Stimulated activated CD8-positive, alpha-beta memory T cell treated with anti-CD3 and anti-CD28 coated beads, Interleukin-2, amount 100 ng/mL, for 1 hour (primary cell): Measurements from ENCODE around the gene PYY.
"Not testable (repeated sequence)": the region's sequence is repeated elsewhere in the genome, so short reads cannot be mapped to it uniquely, and the experiment has no call there.

ENCODE experiments used
- DNase-seq, 2 donors: peaks; one replicate each; pipeline ENCODE4 v3.0.0-alpha.2; 2020; ENCODE audit warnings: low read depth in 2 of 2

Gene PYY

DNA sequence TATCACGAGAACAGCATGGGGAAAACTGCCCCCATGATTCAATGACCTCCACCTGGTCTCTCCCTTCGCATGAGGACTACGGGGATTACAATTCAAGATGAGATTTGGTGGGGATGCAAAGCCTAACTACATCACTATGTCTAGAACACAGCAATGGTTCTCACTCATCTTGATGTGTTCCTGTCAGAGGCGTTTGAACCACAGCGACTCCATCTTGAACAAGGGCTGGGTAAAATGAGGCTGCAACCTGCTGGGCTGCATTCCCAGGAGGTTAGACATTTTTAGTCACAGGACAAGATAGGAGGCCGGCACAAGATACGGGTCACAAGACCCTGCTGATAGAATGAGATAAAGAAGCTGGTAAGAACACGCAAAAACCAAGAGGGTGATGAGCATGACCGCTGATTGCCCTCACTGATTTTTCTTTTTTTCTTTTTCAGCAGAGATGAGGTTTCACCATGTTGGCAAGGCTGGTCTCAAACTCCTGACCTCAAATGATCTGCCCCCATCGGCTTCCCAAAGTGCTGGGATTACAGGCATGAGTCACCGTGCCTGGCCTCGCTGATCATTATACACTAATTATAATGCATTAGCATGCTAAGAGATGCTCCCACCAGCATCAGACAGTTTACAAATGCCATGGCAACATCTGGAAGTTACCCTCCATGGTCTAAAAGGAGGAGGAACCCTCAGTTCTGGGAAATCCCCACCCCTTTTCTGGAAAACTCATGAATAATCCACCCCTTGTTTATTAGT is 8.5 kb downstream of the PYY start:
- DNase-seq, result no peak

DNA sequence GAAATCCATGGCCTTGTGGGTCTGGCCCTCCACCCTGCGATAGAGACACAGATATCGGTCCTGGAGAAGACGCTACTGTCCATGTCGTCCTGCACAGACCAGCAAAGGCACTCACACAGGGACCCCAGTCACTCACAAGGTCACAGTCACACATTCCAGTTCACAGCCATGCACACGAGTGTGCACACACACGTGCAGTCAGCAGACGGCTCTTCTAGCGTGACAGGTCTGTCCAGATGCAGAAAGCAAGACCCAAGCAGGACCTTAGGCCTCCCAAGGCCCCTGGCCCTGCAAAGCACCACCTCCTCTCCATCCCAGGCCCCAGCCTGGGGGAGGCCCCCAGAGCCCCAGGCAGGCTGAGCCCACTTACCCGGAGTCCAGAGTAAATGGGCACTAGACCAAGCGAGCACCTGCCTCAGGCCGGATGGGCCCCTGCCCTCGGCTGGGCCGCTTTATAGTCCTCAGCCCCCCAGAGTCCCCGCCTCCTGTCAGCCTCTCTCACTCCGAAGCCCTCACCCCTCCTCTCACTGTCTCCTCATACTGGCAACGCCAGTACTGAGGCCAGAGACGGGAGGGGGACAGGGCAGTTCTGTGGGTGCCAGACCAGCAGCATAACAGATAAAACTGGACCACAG is 11.6 kb downstream of the PYY start, which contains the start of gene PPY:
PPY (minus strand) TSS at position 426 of the 635 bp plus-strand sequence. CDS start 822 bp downstream, outside the sequence.
- DNase-seq, result no peak

DNA sequence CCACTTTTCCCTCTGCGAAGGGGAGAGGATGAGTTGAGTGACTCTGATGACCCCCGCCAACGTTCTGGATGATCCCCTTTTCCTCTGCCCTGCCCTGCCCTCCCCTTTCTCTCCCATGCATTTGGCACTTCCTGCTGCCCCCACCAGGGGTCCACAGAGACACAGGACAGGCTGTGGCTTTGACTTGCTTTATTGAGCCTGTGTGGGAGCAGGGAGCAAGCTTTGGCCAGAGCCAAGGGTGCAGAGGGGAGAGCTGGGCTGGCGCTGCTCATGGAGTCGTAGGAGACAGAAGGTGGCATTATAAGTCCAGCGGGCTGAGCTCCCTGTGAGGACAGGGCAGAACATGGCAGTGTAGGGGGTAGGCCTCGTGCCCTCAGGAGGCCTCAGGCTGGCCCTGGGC is 13.1 kb downstream of the PYY start:
- DNase-seq, result no peak

DNA sequence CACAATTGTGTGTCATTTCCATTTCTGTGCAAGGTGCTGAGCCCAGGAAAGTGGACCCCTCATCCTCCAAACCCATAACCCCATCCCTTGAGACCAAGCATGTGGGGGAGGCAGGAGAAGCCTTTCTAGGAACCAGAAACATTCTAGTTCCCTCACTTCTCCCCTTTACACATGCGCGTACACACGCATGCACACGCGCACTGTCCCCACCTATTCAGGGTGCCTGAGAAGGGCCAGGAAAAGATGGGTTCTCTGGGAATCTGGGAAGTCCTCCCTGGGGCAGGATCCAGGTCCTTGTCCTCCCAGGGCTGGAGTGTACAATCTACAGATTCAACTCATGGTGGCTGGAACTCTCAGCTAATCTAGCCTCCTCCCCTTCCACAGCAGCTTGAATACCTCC is 13.9 kb downstream of the PYY start:
- DNase-seq, result no peak

DNA sequence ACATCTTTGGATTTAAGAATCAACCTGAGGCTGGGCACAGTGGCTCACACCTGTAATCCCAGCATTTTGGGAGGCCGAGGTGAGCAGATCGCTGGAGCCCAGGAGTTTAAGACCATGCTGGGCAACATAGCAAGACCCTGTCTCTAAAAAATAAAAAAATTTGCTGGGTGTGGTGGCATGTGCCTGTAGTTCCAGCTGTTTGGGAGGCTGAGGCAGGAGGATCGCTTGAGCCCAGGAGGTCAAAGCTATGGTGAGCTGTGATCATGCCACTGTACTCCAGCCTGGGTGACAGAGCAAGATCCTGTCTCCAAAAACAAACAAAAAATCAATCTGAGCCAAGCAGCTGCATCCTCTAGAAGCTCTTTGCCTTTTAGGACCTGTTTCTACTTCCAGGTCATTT is 14.3 kb downstream of the PYY start:
- DNase-seq, result not testable (repeated sequence)

DNA sequence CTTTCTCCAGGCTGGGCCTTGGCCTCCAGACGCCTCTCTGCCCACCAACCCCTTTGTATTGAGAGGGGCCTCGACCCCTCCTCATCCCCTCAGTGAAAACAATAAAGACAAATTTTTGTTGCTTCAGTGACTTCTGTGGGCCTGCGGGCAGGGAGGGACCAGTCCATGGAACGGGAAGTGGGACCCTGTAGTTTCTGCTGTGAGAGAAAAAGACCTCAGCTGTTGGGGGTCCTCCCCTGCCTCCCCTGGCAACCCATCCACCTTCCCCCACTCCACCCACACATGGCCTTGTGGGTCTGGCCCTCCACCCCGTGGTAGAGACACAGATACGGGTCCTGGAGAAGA is 14.9 kb downstream of the PYY start:
- DNase-seq, result no peak

DNA sequence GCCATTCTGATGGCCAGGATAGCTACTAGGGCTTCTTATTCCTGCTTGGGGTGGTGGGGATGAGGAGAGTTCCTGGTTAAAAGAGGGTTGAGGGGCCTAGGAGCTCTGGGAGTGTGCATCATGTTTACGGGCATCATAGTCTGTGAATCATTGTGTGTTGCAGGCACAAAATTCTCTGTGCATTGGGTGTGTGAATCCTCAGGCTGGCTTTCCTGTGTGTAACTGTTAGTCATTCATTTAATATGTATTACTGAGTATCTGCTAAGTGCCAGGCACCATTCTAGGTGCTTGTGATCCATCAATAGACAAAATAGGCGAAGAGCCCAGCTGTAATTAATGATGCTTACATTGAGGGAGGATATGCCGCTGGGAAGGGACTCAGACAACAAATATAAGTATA is 17.3 kb downstream of the PYY start:
- no peak for DNase-seq

DNA sequence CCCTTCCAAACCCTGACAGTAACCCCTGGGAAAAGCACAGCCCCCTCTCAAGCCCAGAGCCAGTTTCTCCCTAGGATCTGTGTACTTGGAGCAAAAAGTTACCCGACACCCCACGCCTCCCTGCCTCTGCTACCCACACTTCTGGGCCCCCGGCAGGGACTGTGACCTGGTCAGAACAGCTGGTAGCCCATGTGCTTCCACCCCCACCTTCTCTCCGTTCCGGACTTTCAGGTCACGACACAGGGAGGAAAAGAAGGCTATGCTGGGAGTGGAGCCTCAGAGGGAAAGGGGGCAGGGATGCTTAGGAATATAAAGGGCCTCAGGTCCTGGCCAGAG is 17.8 kb downstream of the PYY start:
- no peak for DNase-seq

DNA sequence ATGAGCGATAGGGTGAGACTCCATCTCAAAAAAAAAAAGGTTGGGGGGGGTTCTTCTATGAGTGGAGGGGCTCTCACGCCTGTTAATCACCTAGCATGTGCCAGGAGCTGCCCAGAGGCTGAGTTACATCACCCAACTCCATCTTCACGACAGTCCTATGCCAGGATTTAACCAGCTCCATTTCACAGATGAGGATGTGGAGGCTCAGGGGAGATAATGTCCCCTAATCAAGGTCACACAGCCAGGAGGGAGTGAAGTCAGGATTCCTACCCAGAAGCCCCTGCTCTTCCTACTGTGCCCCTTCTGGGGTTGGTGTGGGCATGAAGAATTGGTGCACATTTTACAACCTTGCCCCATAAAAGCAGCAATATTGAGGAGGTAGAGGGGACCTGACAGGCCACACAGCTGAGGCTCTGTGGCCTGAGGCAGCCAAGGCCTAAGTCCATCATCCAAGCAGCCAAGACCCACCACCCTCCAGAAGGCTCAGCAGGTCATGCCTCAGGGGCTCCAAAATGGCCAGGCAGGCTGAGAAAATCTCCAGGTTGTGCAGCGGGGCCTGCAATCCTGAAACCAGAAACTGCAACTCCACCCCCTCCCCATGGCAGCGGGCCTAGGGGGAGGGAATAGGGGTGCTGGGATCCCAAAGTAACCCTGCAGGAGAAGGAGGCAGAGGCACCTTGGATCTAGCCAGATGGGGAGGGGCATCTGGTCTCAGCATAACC is 18.4 kb downstream of the PYY start:
- no peak for DNase-seq

DNA sequence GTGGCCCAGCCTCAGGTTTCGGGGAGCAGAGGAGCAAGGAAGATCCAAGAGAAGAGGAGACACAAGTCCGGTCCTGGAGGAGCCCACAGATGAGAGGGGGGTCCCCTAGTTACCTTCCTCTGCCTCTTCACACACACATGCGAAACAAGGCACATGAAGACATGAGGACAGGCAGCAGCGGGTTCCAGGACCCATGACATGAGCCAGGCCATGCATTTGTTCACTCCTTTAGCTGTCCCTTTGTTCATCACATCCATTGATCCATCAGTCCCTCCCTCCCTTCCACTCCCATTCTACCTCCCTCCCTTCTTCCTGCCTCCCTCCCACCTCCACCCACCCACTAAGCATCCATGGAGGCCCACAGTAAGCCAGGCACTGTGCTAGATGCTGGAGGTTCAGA is 20.8 kb downstream of the PYY start:
- DNase-seq, result no peak

DNA sequence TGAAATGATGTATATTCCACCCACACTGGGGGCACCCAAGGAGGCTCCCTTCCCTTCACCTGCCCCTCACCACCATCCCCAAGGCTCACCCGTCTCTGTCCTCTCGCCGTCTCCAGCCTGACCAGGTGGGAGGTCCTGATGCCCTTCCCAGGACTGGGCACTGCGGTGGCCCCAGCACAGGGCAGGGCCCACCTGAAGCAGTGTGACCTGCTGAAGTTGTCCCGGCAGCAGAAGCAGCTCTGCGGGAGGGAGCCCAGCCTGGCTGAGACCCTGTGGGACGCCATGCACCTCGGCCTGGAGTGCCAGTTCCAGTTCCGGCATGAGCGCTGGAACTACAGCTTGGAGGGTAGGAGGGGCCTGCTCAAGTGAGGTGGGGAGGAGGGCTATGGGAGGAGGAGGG is 21.4 kb downstream of the PYY start:
- DNase-seq, result no peak

DNA sequence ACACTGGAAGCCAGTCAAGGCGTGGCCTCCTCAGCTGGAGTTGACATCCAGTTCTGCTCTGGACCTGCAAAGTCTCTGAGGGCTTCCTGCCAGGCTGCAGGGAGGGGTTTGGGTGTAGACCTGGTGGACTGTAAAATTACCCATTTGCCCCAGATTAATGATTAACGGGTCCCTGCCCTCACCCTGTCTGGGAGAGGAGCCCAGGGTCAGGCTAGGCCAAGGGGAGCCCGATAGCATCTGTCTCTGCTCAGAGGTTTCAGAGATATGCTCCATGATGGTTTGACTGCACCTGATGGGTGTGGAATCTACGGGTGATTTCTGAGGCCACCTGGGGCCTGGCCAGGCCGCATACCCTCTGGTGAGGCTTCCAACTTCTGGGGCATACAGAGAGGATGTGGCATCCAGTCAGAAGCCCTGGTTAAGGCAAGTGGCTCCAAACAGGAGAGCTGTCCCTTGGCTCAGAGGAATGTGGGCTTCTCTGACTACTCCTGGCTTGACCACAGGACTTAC is 22.6 kb downstream of the PYY start:
- DNase-seq, result no peak

DNA sequence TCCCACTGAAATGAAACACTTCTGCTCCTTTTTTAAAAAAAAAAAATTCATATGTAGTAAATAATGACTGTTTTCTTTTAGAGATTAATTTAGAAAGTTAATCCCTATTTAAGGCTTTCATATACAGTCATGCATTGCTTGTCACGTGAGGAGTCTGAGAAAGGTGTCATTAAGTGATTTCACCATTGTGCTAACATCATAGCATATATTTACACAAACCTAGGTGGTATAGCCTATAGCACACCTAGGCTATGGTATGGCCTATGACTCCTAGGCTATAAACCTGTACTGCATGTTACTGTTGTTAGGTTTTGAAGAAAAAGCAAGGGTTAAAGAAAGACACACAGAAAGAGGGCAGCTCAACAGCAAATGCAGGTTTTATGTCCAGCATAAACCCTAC is 25.1 kb downstream of the PYY start:
- no peak for DNase-seq

DNA sequence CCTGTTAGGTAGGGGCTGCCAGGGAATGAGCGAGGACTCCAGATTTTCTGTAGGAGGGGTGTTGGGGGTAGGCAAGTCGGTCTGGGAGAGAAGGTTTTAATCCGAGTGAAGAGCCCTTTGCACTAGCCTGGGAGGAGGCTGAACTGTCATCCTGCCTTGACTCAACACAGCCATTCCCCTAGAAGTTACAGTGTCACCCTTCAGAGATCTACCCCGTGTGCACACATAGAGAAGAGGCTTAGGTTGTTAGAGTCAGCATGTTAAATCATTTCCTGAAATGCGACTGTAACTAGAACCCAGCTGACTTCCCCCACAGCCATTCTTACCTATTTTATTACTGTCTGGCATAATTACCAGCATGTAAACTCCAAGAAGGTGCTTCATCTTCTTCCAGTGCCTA is 25.8 kb downstream of the PYY start:
- DNase-seq, result not testable (repeated sequence)

DNA sequence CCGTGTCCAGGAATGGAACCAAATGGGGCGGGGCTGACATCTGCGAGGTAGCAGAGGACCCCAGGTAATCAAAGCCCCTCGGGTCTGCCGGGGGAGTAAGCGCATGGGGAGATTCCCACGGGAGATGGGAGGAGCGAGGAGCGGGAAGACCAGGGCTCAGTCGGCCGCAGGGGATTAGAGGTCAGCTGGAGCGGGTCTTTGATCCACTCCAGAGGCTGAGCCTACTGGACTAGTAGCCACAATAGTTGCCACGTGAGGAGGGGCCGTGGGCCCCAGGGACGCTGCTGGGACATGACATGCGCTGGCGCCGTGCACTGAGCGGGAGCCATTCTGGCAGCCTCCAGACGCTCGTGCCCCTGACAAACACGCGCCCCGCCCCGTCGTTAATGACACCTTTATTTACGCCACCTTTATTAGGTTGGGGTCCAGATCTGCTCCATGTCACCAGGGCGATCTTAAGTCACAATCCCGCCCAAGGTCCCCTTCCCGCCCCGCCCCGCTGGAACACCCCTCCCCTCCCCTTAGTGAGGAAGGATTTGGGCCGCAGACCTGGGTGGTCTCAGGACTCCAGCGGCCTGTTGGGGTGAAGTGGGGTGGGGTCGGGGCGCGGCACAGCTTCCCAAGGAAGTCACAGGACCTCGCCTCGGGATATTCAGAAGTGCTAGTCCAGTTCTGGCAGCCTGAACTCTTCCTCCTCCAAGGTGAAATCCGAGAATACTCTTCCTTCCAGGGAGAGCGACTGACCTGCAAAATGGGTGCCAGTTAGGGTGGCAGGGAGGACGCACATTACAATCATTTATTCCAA is 26.5 kb downstream of the PYY start:
- DNase-seq, result no peak

DNA sequence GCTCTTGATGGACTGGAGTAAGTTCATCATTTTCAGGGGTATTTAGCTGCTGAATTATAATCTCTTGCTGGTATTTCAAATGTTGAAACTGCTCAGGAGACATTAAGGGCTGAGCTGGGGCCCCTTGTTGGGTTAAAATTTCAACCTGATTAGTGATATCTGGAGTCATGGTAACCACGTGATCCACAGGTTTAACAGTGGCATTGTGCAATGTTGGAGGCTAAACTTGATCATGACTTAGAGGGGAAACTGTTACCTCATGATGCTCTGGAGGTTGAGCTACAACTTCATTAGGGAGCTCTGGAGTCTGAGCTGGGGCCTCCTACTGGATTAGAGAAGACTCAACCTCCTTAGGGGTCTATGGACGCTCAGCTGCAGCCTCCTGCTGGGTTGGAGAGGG is 29.2 kb downstream of the PYY start:
- DNase-seq, result no peak

DNA sequence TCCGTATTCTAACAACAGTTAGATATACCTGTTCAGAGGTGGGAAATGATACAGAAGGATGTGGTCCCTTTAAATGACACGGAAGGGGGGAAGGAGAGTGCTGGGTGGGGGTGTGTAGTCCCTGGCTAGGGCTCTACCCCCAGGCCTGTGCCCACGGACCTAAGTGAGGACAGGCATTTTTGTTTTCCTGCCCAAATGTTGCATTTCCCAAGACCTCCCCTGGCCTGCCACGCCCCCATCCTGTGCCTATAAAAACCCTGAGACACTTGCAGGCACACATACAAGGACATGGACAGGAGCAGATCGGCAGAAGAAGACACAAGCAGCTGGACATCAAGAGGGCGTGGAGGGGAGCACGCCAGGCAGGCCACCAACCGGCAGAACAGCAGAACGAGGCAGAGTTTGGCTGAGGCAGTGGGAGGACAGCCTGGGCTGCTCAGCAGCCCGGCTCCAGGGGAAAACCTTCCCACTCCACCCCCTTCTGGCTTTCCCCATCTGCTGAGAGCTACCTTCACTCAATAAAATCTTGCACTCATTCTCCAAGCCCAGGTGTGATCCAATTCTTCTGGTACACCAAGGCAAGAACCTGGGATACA is 33.1 kb downstream of the PYY start:
- DNase-seq, result no peak

DNA sequence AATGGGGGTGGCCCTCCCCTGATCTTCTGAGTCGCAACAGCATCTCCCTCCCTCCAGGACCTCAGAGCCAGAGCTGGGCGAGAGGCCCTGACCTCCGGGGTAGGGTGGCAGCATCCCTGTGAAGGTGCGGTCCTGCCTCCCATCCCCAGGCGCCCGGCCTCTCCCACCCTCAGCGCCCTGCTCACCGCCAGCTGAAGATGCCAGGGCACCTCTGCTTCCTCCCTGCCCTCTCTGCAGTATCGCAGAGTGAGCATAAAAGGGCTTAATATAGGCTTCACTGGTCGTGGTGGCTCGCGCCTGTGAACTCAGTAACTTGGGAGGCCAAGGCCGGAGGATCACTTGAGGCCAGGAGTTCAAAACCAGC is 35.7 kb downstream of the PYY start:
- DNase-seq, result no peak

DNA sequence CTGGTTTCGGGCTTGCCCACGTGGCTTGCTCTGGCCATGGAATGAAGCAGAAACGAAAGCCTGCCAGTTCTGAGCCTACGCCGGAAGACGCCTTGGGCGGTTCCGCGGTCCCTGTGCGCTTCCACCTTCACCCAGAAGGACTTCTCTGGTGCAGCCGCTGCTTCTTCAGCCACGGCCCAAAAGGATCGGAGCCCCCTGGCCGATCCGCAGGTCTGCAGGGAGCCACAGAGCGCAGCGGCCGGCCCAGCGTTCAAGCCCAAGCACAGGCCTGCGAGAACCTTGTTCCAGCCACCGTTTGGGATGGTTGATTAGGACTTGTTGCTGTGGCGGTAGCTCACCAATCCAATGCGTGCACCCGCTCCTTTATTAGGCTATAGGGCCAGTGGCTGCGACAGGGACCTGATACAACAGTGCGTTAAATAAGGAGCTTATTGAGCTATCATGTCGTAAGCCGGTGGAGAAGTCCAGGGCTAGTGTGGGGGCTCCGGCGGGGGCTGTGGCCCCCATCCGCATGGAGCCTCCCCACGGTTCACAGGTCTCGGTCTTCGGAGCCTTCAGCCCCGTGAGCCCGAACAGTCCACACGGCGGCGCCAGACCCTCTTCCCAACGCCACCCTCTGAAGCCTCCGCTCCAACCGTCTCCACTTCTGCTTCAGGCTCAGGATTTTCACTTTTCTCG is 36.3 kb downstream of the PYY start:
- DNase-seq, result no peak

DNA sequence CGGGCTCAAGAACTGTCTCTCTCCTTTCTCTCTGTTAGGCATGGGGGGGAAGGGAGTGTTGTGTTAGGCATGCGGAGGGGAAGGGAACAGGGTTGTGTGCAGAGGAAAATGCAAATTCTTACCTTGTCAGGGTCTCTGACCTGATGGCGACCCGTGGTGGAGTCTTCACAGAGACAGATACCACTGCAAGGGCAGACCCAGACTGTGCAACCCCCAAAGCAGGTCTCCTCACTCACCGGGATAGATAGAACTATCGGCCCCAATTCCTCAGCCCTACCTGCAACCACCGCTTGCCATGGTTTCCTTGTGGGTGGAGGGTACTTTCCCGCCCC is 36.8 kb downstream of the PYY start:
- DNase-seq, result no peak

DNA sequence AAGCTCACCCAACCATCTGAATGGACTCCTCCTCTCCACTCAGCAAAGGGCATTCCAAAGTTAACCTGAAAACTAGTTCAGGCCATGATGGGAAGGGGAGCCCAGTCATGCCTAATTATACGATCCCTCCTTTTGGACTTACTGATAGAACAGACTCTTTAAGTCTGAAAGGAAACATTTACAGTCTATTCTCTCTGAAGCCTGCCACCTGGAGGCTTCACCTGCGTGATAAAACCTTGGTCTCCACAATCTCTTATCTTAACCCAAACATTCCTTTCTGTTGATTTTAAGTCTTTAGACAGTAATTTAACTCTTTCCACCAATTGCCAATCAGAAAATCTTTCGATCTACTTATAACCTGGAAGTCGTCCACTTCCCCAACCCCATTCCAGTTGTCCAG is 37.4 kb downstream of the PYY start:
- no peak for DNase-seq
